Measurements from ENCODE around the gene TEP1. TPM values are rescaled to one million over a fixed set of nuclear protein-coding genes. Genes with fewer than 3 reads are reported as not detected.
A peak's percentile ranks its signal among the peaks of the same experiment; 100 is the strongest.

Gene TEP1
- total and polyA plus RNA-seq, 12 donors, result 5.6 to 17.8 (median 8.6) TPM

- WGBS, 2 donors, result 66 to 71% methylated on average over 17 of the region's 17 CpGs
- H3K4me3 ChIP-seq, result peak within 1 kb of the TSS; percentile 13 to 64 (median 52)
- intact Hi-C loops (cut with DNase I), result no loop called here
- H3K4me1 ChIP-seq, result peaks cover 0 to 24% (median 13%) of the 10 kb centered on the region in 9 donors
- no peaks in the 10 kb centered on the region for H3K36me3 ChIP-seq
- ATAC-seq (peak; percentile 8 to 59 (median 36)), DNase-seq (no peak)
- no peak for TF ChIP-seq CTCF (IDR thresholded peaks at IDR 0.05)
- H3K9me3 ChIP-seq, result no peaks in the 10 kb centered on the region
- peak within 1 kb of the TSS; percentile 7 to 82 (median 64) for H3K27ac ChIP-seq
- H3K27me3 ChIP-seq, result peaks cover 0 to 6% (median 0%) of the 10 kb centered on the region in 7 donors
Measured at GRCh38 chr14:20435582-20436362, 22.5 kb upstream of the TEP1 start, which contains the start of gene KLHL33. KLHL33 (minus strand) TSS chr14:20436166; CDS start chr14:20435811, 355 bp downstream.

GRCh38 chr14:20434701-20435581, 21.6 kb upstream of the TEP1 start:
- intact Hi-C loops (cut with DNase I), result no loop called here
- Histone ChIP-seq H3K36me3 (peaks cover 0 to 6% (median 0%) of the 10 kb centered on the region in 9 donors), H3K4me3 (peak overlapping the region; percentile 13 to 64 (median 52)), H3K4me1 (peaks cover 0 to 33% (median 16%) of the 10 kb centered on the region in 9 donors), H3K27ac (peak overlapping the region; percentile 7 to 82 (median 64)), H3K9me3 (no peaks in the 10 kb centered on the region), H3K27me3 (peaks cover 0 to 6% (median 0%) of the 10 kb centered on the region in 7 donors)
- no peak for TF ChIP-seq CTCF (IDR thresholded peaks at IDR 0.05)
- ATAC-seq (peak; percentile 52 to 86 (median 65)), DNase-seq (peak; percentile 67 to 82)
- WGBS, 2 donors, result 15 to 16% methylated on average over 44 of the region's 44 CpGs

- peak in 6 of 8 donors; percentile 11 to 74 (median 42) for ATAC-seq
- Histone ChIP-seq H3K9me3 (no peaks in the 10 kb centered on the region), H3K27me3 (peaks cover 0 to 2% (median 0%) of the 10 kb centered on the region in 7 donors), H3K4me3 (no peak overlapping the region), H3K27ac (no peak overlapping the region), H3K36me3 (peaks cover 0 to 12% (median 0%) of the 10 kb centered on the region in 9 donors), H3K4me1 (peaks cover 0 to 36% (median 13%) of the 10 kb centered on the region in 9 donors)
- intact Hi-C loops (cut with DNase I), result no loop called here
- DNase-seq, result peak in 1 of 2 donors; percentile 43
- no peak for TF ChIP-seq CTCF (IDR thresholded peaks at IDR 0.05)
- 76 to 77% methylated on average over 30 of the region's 30 CpGs for WGBS, 2 donors
Measured at GRCh38 chr14:20429801-20430669, 16.7 kb upstream of the TEP1 start.

Data from heart right ventricle (tissue), 16 donors.